ENCODE results near the gene LIG1.

The LIG1 gene

DNA sequence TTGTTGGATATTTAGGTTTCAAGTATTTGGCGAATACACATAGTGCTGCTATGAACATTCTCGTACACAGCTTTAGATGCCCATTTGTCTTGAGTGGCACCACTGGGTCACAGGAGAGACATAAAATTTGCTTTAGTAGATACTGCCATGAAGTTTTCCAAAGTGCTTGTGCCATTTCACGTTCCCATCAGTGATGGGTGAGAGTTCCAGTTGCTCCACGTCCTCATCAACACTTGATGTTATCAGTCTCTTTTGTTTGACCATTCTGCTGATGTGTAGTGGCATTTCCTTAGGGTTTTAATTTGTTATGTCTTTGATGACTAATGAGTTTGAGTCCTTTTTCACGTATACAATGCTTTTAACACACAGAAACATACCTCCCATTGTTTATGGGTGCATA lies 11.4 kb upstream of the LIG1 start:
- DNase-seq (ENCODE audit: low read depth): no peak

GRCh38 chr19:48176226-48176625 lies 6.1 kb upstream of the LIG1 start:
- no peak for DNase-seq (ENCODE audit: low read depth)

- DNase-seq (ENCODE audit: low read depth): no peak
Measured at GRCh38 chr19:48175578-48175977, 5.4 kb upstream of the LIG1 start.

GRCh38 chr19:48174445-48175030 lies 4.4 kb upstream of the LIG1 start:
- DNase-seq (ENCODE audit: low read depth): no peak

GRCh38 chr19:48171710-48172109 lies 1.6 kb upstream of the LIG1 start:
- no peak for DNase-seq (ENCODE audit: low read depth)

GRCh38 chr19:48170817-48171347 lies 738 bp upstream of the LIG1 start:
- DNase-seq (ENCODE audit: low read depth): no peak

GRCh38 chr19:48169578-48169938 lies 586 bp downstream of the LIG1 start:
- DNase-seq (ENCODE audit: low read depth): no peak

GRCh38 chr19:48168689-48169088 lies 1.5 kb downstream of the LIG1 start:
- DNase-seq (ENCODE audit: low read depth): no peak

- DNase-seq (ENCODE audit: low read depth): no peak
Measured at GRCh38 chr19:48158210-48158790, 11.8 kb downstream of the LIG1 start.

DNA sequence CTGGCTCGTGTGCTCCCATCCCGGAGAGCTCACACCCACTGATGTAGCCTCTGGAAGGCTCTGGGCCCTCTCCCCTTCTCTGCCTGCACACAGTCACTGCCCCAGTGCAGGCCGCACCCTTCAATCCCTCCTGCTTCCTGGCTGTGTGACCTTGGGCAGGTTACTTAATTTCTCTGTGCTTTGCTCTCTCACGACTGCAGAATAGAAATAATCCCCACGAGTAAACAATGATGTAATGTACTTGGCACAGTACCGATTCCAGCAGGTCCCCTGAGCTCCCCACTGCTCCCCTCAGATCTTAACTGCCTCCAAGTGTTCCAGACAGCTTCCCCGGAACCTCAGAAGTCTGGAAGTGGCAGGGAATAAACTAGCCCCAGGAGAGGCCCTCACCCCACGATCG lies 16.1 kb downstream of the LIG1 start:
- DNase-seq (ENCODE audit: low read depth): no peak

GRCh38 chr19:48152551-48152950 lies 17.6 kb downstream of the LIG1 start:
- peak; percentile 6 for DNase-seq (ENCODE audit: low read depth)

DNA sequence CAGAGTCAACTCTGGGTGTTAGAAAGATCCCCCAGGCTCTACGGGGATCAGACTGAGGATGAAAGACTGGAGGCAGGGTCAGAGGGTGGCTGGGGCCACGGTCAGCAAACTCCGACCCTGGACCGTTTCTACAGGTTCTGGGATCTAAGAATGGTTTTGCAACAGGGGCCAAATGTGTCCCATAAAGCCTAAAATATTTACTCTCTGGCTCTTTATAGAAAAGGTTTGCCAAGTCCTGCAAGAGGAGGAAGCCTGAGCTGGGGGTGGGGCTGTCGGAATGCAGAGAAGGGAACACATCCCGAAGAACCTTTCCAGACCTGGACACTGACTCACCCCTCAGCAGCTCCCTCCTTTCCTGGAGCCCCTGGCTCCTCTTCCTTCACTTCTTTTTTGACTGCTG lies 20.7 kb downstream of the LIG1 start:
- DNase-seq (ENCODE audit: low read depth): no peak

GRCh38 chr19:48148576-48148975 lies 21.6 kb downstream of the LIG1 start:
- no peak for DNase-seq (ENCODE audit: low read depth)

DNA sequence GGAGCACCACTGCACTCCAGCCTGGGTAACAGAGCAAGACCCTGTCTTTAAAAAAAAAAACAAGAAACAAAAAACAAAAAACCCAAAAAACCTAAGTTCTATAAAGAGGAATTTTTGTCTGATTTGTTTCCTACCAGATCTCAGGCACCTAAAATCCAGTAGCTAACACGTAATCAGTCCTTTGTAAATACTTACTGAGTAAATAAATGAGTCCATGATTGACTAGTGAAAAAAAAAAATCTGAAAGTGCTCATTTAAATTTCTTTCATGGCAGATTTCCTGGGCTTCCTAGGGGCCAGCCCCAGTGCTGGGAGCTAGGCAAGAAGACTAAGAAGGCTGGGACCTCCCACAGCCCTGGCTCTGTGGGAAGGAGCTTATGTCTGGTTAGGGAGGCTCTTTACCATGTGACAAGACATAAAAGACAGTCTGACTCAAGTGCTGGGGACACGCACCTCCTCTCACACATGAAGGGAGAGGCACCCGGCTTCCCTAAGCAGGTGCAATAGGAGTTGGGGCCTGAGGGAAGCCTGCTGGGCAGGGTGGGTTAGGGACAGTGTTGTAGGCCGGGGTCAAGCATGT lies 22.5 kb downstream of the LIG1 start:
- DNase-seq (ENCODE audit: low read depth): no peak

GRCh38 chr19:48139053-48139452 lies 31.1 kb downstream of the LIG1 start:
- DNase-seq (ENCODE audit: low read depth): no peak

DNA sequence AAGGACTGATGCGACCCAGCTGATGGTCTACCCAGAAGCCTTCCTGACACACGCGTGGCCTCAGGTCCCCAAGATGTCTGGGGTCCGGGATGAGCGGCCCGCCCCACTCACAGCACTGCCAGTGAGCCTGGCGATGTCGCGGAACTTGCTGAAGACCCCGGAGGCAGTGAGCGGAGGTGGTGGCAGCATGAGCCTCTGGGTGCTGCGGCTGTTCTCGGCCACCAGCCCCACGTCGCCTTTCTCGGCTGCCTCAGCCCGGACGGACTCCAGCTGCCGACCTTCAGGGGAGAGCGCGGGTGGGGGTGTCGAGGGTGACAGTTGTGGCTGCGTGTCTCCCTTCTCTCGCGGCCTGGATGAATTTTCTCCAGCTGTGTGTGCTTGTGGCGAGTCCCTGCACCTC lies 32.7 kb downstream of the LIG1 start:
- DNase-seq (ENCODE audit: low read depth): no peak

DNA sequence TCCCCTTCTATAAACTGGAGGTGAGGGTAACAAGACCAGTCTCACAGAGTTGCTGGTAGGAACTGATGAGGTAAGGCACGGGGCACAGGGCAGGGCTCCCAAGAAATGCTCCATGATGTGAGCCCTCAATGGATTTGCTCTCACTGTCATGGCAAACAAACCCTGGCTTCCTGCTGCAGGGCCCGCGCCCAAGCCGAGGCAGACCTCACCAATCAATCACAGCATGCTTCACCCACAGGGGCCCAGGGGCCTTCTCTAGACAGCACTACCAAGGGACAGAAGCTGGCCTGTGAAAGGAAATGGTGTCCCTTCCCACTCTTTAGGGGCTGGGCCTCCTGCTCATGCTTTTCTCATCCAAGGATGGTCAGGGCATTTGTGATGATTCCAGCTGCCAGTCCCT lies 33.6 kb downstream of the LIG1 start:
- no peak for DNase-seq (ENCODE audit: low read depth)

DNA sequence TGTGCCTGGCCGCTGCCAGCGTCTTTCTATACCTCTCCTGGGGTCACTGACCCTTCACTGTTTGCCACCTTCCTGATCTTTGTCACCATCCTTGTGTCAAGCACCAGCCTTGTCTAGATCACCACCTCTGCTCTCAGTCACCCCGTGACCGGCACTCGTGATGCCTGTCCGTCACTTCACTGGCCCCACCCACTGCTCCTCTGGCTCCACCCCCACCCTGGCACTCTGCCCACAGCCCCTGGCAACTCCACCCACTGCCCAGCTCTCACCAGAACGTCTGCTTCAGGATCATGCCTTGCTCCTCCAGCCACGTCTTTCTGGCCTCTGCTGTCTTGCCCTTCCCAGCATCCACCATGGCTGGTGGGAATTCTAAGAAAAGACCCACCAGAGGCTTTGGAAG lies 34.7 kb downstream of the LIG1 start:
- DNase-seq (ENCODE audit: low read depth): no peak

DNA sequence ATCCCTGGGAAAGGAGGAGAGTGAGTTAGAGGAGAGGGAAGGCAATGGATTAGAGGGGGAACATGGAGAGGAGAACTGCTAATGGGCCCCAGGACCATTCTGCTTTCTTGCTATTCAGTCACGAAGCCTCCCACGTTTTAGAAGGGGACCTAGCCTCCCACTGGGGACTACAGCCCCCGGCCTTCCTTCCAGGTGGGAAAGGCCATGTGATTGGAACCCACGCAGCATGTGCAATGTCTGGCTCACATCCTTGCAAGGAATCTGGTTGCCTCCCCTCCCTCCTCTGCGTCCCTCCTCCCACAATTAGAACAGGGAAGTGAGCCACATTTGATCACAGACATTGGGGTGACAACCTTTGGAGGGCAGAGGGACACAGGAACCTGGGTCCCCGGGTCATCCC lies 37.0 kb downstream of the LIG1 start:
- DNase-seq (ENCODE audit: low read depth): no peak

DNA sequence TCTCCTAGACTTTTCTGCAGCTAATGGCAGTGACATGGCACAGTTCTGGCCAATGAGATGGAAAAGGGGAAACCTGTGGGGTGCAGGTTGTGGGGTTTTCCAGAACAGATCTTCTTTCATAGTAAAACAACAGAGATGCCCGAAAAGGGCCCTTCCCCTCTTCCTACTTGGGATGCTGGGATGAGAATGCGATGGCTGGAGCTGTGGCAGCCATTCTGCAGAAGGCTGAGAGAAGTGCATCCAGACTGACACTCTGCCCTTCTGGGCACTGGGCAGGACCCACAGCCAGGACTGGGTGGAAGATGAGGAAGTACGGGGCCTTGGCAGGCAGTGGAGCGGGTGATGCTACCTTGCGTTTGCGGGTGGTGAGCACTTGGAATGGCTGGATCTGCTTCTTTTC lies 42.6 kb downstream of the LIG1 start:
- DNase-seq (ENCODE audit: low read depth): no peak

DNA sequence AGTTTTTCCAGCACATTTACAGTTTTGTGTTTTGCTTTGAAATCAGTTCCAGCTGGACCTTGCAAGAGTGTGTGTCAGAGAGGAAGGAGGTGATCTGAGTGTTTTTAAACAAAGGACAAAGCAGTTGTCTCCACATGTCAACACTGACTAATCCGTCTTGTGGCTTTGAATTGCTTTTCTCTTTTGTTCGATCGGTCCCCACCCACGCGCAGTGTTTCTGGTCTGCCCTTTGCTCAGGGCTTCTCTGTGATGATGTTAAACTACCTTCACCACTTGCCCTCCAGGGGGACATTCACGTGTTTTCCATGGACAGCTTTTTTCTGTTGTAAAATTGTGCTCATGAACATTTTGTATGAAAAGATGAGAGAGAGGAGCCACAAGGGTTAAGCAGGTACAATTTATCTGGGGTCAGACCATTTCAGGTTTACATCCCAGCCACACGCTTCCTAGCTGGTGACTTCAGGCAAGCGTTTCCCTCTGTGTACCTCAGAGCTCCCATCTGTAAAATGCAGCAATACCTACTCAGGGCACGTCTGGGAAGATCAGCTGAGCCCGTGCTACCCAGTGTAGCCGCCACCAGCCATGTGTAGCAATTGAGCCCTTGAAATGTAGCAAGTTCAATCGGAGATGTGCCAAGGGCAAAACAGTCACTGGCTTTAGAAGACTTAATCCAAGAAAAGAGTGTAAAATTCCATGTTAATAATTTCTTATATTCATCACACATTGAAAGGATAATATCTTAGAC lies 46.1 kb downstream of the LIG1 start:
- DNase-seq (ENCODE audit: low read depth): no peak

- no peak for DNase-seq (ENCODE audit: low read depth)
Measured at GRCh38 chr19:48122421-48122820, 47.7 kb downstream of the LIG1 start.

DNA sequence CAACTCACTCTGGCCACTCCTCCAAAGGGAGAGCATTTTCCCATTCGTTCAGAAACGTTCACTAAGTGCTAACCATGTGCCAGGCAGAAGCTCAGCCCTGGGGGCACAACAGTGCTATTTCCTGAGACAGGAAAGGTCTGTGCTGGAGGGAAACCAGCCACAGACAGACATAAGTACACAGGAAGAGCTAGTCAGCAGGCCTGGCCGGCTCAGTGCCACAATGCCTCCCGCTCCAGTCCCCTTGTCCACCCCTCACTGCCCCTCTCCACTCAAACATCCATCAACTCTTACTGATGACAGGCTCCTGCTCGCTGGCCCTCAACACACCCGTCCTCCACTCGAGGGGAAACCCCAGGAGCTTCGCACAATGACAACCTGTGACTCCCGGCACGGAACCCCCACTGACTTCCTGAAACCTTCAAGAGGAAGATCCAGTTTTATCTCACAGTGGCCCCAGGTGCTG lies 48.2 kb downstream of the LIG1 start:
- DNase-seq (ENCODE audit: low read depth): no peak

Measured in GM04503 (cell line).